Upper lobe of left lung (tissue), 6 donors: ENCODE data around the gene USP2. TPM values are rescaled to one million over a fixed set of nuclear protein-coding genes. Genes with fewer than 3 reads are reported as not detected.
A peak's percentile ranks its signal among the peaks of the same experiment; 100 is the strongest.

ENCODE experiments used
- ATAC-seq, 2 donors: fragments of 200-7000 bp; cut with Tn5 transposase; one replicate each; pipeline ENCODE4 v1.9.1; 2022; ENCODE audit warnings: mild to moderate bottlenecking in 2 of 2, moderate library complexity in 2 of 2; ENCODE audit not compliant: low FRiP score in 2 of 2
- DNase-seq, 2 donors: peaks; one replicate each; pipeline ENCODE4 v3.0.0-alpha.2; 2019 to 2020
- H3K27ac ChIP-seq, 4 donors: fragments of 200-600 bp; sonication (generic); one replicate each; pipeline ENCODE4 v1.5.1; 2016 to 2019
- H3K27me3 ChIP-seq, 4 donors: fragments of 200-600 bp; sonication (generic); one replicate each; pipeline ENCODE4 v1.5.1; 2017 to 2019
- H3K36me3 ChIP-seq, 4 donors: fragments of 200-600 bp; sonication (generic); one replicate each; pipeline ENCODE4 v1.5.1; 2016 to 2019
- H3K4me1 ChIP-seq, 4 donors: fragments of 200-600 bp; sonication (generic); one replicate each; pipeline ENCODE4 v1.5.1; 2018 to 2019
- H3K4me3 ChIP-seq, 4 donors: fragments of 200-600 bp; sonication (generic); one replicate each; pipeline ENCODE4 v1.5.1; 2017 to 2019; ENCODE audit warnings: mild to moderate bottlenecking in 2 of 4, moderate library complexity in 1 of 4
- H3K9me3 ChIP-seq, 4 donors: fragments of 200-600 bp; sonication (generic); one replicate each; pipeline ENCODE4 v1.5.1; 2018 to 2019
- CTCF ChIP-seq, 6 experiments: fragments of 450-650 bp in 4 of 6; fragments of 200-600 bp in 2 of 6; sonication (generic) in 2 of 6; IDR thresholded peaks; one replicate each; pipeline ENCODE4 v1.5.1; 2016 to 2019; ENCODE audit warnings: antibody characterized with exemption in 6 of 6
- EP300 ChIP-seq, 4 donors: sonication (generic); formaldehyde crosslinking; IDR thresholded peaks; one replicate each; pipeline ENCODE4 v1.5.1; 2017; ENCODE audit warnings: antibody characterized with exemption in 4 of 4, control low read depth in 2 of 4
- POLR2A ChIP-seq, 4 donors: fragments of 450-650 bp; IDR thresholded peaks; one replicate each; pipeline ENCODE4 v1.5.1; 2016 to 2017; ENCODE audit warnings: antibody characterized with exemption in 4 of 4, mild to moderate bottlenecking in 2 of 4
- POLR2AphosphoS5 ChIP-seq, 2 donors: sonication (generic); formaldehyde crosslinking; IDR thresholded peaks; one replicate each; pipeline ENCODE4 v1.5.1; 2017; ENCODE audit warnings: antibody characterized with exemption in 2 of 2
- WGBS, 2 donors: methylation state at CpG; one replicate each; pipeline ENCODE4 v1.1.5; 2017 to 2018; 5-methylcytosine and 5-hydroxymethylcytosine counted together
- total RNA-seq, 6 donors: library from RNA; depleted of rRNA in 4 of 6; stranded (reverse); fragments of >200 nt in 4 of 6; gene quantifications; one replicate each; pipeline versions ENCODE4 v1.1.0 to v1.2.1, GENCODE V29; 2016 to 2021
- donor health status: DM: no; HTN: no; CAD: no; lungs with moderate emphysema.
- donor health status: DM: no; HTN: yes; CAD: no; lungs with severe emphysema.

The USP2 gene
- total RNA-seq, 6 donors from 2014 or later: 1.7 to 5.0 (median 3.0) TPM

- H3K4me3 ChIP-seq: no peak overlapping the region
- no peaks in the 10 kb centered on the region for H3K36me3 ChIP-seq
- TF ChIP-seq POLR2A (IDR thresholded peaks at IDR 0.05) (no peak), CTCF (IDR thresholded peaks at IDR 0.05) (no peak), POLR2AphosphoS5 (IDR thresholded peaks at IDR 0.05) (no peak), EP300 (IDR thresholded peaks at IDR 0.05) (no peak)
- no peak overlapping the region for H3K27ac ChIP-seq
- H3K9me3 ChIP-seq: no peaks in the 10 kb centered on the region
- DNase-seq (peak in 1 of 2 donors; percentile 20), ATAC-seq (no peak)
- H3K27me3 ChIP-seq: no peaks in the 10 kb centered on the region
- peaks cover 25 to 35% (median 30%) of the 10 kb centered on the region in 4 donors for H3K4me1 ChIP-seq
- 58 to 66% methylated on average over 7 to 12 of the region's 12 CpGs for WGBS, 2 donors
These were observed 4.2 kb downstream of the USP2 start for GRCh38 chr11:119377112-119377901.

GRCh38 chr11:119376197-119376847 lies 5.2 kb downstream of the USP2 start:
- WGBS, 2 donors: 70 to 93% methylated on average over 4 to 11 of the region's 11 CpGs
- ATAC-seq (peak; percentile 2 to 29), DNase-seq (peak; percentile 40 to 79)
- Histone ChIP-seq H3K36me3 (no peaks in the 10 kb centered on the region), H3K27ac (peak overlapping the region in 2 of 4 donors; percentile 45 to 63), H3K4me1 (peaks cover 18 to 28% (median 22%) of the 10 kb centered on the region in 4 donors), H3K4me3 (no peak overlapping the region), H3K27me3 (no peaks in the 10 kb centered on the region), H3K9me3 (no peaks in the 10 kb centered on the region)
- no peak for TF ChIP-seq CTCF (IDR thresholded peaks at IDR 0.05)
- TF ChIP-seq EP300 (IDR thresholded peaks at IDR 0.05): no peak
- TF ChIP-seq POLR2A (IDR thresholded peaks at IDR 0.05): peak in 1 of 4 donors; percentile 10
- no peak for TF ChIP-seq POLR2AphosphoS5 (IDR thresholded peaks at IDR 0.05)

GRCh38 chr11:119375337-119376196 lies 5.9 kb downstream of the USP2 start:
- Histone ChIP-seq H3K27ac (peak overlapping the region in 3 of 4 donors; percentile 42 to 63 (median 45)), H3K4me3 (no peak overlapping the region), H3K9me3 (no peaks in the 10 kb centered on the region), H3K27me3 (no peaks in the 10 kb centered on the region), H3K4me1 (peaks cover 16 to 25% (median 21%) of the 10 kb centered on the region in 4 donors), H3K36me3 (no peaks in the 10 kb centered on the region)
- 55 to 67% methylated on average over 5 to 14 of the region's 14 CpGs for WGBS, 2 donors
- TF ChIP-seq EP300 (IDR thresholded peaks at IDR 0.05): no peak
- no peak for TF ChIP-seq CTCF (IDR thresholded peaks at IDR 0.05)
- no peak for TF ChIP-seq POLR2A (IDR thresholded peaks at IDR 0.05)
- TF ChIP-seq POLR2AphosphoS5 (IDR thresholded peaks at IDR 0.05): peak in 1 of 2 donors; percentile 30
- peak; percentile 1 to 67 for ATAC-seq
- DNase-seq: peak in 1 of 2 donors; percentile 24

GRCh38 chr11:119374632-119375336 lies 6.7 kb downstream of the USP2 start:
- DNase-seq (peak in 1 of 2 donors; percentile 9), ATAC-seq (no peak)
- Histone ChIP-seq H3K9me3 (no peaks in the 10 kb centered on the region), H3K4me1 (peaks cover 21 to 33% (median 26%) of the 10 kb centered on the region in 4 donors), H3K36me3 (no peaks in the 10 kb centered on the region), H3K27ac (peak overlapping the region in 3 of 4 donors; percentile 33 to 45 (median 42)), H3K4me3 (no peak overlapping the region), H3K27me3 (no peaks in the 10 kb centered on the region)
- 50 to 55% methylated on average over 7 to 11 of the region's 11 CpGs for WGBS, 2 donors
- no peak for TF ChIP-seq POLR2AphosphoS5 (IDR thresholded peaks at IDR 0.05)
- TF ChIP-seq POLR2A (IDR thresholded peaks at IDR 0.05): no peak
- TF ChIP-seq CTCF (IDR thresholded peaks at IDR 0.05): no peak
- no peak for TF ChIP-seq EP300 (IDR thresholded peaks at IDR 0.05)
